HL-60 (cell line): ENCODE data around the gene IGSF9B.

Source experiments
- CTCF ChIP-seq: IDR thresholded peaks from one replicate; pipeline ENCODE4 v1.5.1; 2011; ENCODE audit warnings: low read length, control low read depth, inconsistent platforms; ENCODE audit not compliant: insufficient read depth
- POLR2AphosphoS5 ChIP-seq: IDR thresholded peaks from 2 replicates; pipeline ENCODE4 v1.6.1; 2012; ENCODE audit warnings: low read depth
- TF ChIP-seq, protein P1 (sequence below): IDR thresholded peaks from 2 replicates; pipeline ENCODE4 v1.6.1; 2012; ENCODE audit warnings: low read depth; ENCODE audit not compliant: insufficient replicate concordance

DNA sequence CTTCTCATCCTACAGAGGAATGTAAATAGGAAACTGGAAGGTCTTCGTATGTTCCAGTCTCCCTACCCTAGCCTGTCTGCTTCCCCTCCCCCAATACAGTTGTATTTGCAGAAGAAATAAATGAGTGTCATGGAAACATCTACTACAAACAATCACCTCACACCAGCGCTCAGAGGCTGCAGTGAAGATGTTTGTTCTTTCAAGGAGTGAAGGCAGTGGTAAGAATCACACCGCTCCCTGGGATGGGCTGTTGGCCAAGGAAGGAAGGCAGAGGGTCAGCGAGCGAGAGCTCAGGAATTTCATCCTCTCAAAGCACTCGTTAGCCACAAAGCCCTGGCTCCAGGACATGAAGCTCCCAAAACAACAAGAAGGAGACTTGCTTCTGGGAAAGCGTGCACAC lies 1.1 kb upstream of the IGSF9B start:
- no peak for TF ChIP-seq POLR2AphosphoS5
- TF ChIP-seq CTCF = no peak
- TF ChIP-seq, protein P1, sequence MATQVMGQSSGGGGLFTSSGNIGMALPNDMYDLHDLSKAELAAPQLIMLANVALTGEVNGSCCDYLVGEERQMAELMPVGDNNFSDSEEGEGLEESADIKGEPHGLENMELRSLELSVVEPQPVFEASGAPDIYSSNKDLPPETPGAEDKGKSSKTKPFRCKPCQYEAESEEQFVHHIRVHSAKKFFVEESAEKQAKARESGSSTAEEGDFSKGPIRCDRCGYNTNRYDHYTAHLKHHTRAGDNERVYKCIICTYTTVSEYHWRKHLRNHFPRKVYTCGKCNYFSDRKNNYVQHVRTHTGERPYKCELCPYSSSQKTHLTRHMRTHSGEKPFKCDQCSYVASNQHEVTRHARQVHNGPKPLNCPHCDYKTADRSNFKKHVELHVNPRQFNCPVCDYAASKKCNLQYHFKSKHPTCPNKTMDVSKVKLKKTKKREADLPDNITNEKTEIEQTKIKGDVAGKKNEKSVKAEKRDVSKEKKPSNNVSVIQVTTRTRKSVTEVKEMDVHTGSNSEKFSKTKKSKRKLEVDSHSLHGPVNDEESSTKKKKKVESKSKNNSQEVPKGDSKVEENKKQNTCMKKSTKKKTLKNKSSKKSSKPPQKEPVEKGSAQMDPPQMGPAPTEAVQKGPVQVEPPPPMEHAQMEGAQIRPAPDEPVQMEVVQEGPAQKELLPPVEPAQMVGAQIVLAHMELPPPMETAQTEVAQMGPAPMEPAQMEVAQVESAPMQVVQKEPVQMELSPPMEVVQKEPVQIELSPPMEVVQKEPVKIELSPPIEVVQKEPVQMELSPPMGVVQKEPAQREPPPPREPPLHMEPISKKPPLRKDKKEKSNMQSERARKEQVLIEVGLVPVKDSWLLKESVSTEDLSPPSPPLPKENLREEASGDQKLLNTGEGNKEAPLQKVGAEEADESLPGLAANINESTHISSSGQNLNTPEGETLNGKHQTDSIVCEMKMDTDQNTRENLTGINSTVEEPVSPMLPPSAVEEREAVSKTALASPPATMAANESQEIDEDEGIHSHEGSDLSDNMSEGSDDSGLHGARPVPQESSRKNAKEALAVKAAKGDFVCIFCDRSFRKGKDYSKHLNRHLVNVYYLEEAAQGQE = no peak
